Measurements from ENCODE around the gene TRIM32. TPM values are rescaled to one million over a fixed set of nuclear protein-coding genes. Genes with fewer than 3 reads are reported as not detected.

Gene TRIM32
- total RNA-seq, 4 donors from 2014 or later: 12.6 to 25.8 (median 24.3) TPM

- DNase-seq: no peak
- intact Hi-C loops (cut with DNase I; ENCODE audit: low total_unique reads): no loop called here
- in situ Hi-C loops (cut with MboI; ENCODE audit: low sequenced_read_pairs in 4 of 4): no loop called here
These were observed 34.3 kb downstream of the TRIM32 start for GRCh38 chr9:116721411-116721810.

GRCh38 chr9:116721944-116722343 lies 34.8 kb downstream of the TRIM32 start:
- H3K4me3 ChIP-seq: no peak overlapping the region
- in situ Hi-C loops (cut with MboI; ENCODE audit: low sequenced_read_pairs in 4 of 4): no loop called here

More at GRCh38 chr9:116721411-116721810, 34.3 kb downstream of the TRIM32 start:
- TF ChIP-seq, protein P1, sequence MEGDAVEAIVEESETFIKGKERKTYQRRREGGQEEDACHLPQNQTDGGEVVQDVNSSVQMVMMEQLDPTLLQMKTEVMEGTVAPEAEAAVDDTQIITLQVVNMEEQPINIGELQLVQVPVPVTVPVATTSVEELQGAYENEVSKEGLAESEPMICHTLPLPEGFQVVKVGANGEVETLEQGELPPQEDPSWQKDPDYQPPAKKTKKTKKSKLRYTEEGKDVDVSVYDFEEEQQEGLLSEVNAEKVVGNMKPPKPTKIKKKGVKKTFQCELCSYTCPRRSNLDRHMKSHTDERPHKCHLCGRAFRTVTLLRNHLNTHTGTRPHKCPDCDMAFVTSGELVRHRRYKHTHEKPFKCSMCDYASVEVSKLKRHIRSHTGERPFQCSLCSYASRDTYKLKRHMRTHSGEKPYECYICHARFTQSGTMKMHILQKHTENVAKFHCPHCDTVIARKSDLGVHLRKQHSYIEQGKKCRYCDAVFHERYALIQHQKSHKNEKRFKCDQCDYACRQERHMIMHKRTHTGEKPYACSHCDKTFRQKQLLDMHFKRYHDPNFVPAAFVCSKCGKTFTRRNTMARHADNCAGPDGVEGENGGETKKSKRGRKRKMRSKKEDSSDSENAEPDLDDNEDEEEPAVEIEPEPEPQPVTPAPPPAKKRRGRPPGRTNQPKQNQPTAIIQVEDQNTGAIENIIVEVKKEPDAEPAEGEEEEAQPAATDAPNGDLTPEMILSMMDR (IDR thresholded peaks at IDR 0.05 in 4 of 5, conservative IDR thresholded peaks at IDR 0.05 in 1 of 5): no peak
- TF ChIP-seq POLR2A (IDR thresholded peaks at IDR 0.05): no peak
- no peak for ATAC-seq
- no peaks in the 10 kb centered on the region for H3K9me3 ChIP-seq
- H3K36me3 ChIP-seq: no peaks in the 10 kb centered on the region
- H3K4me3 ChIP-seq: no peak overlapping the region
- H3K4me1 ChIP-seq: peaks cover 0 to 8% of the 10 kb centered on the region in 2 donors
- no peak overlapping the region for H3K27ac ChIP-seq
- H3K27me3 ChIP-seq: no peaks in the 10 kb centered on the region

GRCh38 chr9:116724123-116724522 lies 37.0 kb downstream of the TRIM32 start:
- no peaks in the 10 kb centered on the region for H3K36me3 ChIP-seq
- ATAC-seq (no peak), DNase-seq (no peak)
- in situ Hi-C loops (cut with MboI; ENCODE audit: low sequenced_read_pairs in 4 of 4): no loop called here
- no peaks in the 10 kb centered on the region for H3K9me3 ChIP-seq
- no peaks in the 10 kb centered on the region for H3K27me3 ChIP-seq
- no peak overlapping the region for H3K4me3 ChIP-seq
- no peak overlapping the region for H3K27ac ChIP-seq
- intact Hi-C loops (cut with DNase I; ENCODE audit: low total_unique reads): no loop called here
- H3K4me1 ChIP-seq: no peaks in the 10 kb centered on the region
- TF ChIP-seq POLR2A (IDR thresholded peaks at IDR 0.05): no peak
- TF ChIP-seq, protein P1 (IDR thresholded peaks at IDR 0.05 in 4 of 5, conservative IDR thresholded peaks at IDR 0.05 in 1 of 5): no peak

More at GRCh38 chr9:116721944-116722343, 34.8 kb downstream of the TRIM32 start:
- Histone ChIP-seq H3K9me3 (no peaks in the 10 kb centered on the region), H3K27ac (no peak overlapping the region), H3K36me3 (no peaks in the 10 kb centered on the region), H3K27me3 (no peaks in the 10 kb centered on the region), H3K4me1 (peaks cover 0 to 7% of the 10 kb centered on the region in 2 donors)
- TF ChIP-seq, protein P1 (IDR thresholded peaks at IDR 0.05 in 4 of 5, conservative IDR thresholded peaks at IDR 0.05 in 1 of 5): no peak
- no peak for TF ChIP-seq POLR2A (IDR thresholded peaks at IDR 0.05)
- intact Hi-C loops (cut with DNase I; ENCODE audit: low total_unique reads): no loop called here
- no peak for ATAC-seq
- no peak for DNase-seq

DNA sequence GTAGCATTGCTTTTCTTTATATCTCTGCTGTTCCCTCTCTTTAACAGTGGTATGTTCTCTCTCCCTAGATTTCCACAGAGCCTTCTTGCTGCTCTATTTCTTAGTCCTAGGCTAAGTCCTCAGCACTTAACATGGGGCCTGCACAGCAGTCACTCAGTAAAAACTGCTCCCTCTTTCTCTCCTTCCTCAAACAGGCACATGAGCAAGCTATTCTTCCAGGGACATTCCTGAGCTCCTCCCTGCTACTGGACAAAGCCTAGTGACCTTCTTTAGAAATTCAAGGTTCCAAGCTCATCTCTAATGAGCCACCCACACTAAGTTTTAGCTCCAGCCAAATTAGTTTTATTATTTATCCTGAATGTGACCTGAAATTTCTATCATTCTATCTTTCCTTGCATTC lies 39.5 kb downstream of the TRIM32 start:
- Histone ChIP-seq H3K27ac (no peak overlapping the region), H3K27me3 (no peaks in the 10 kb centered on the region), H3K4me1 (no peaks in the 10 kb centered on the region), H3K4me3 (no peak overlapping the region), H3K36me3 (no peaks in the 10 kb centered on the region), H3K9me3 (no peaks in the 10 kb centered on the region)
- TF ChIP-seq, protein P1 (IDR thresholded peaks at IDR 0.05 in 4 of 5, conservative IDR thresholded peaks at IDR 0.05 in 1 of 5): no peak
- no peak for TF ChIP-seq POLR2A (IDR thresholded peaks at IDR 0.05)
- intact Hi-C loops (cut with DNase I; ENCODE audit: low total_unique reads): no loop called here
- no peak for ATAC-seq
- no peak for DNase-seq
- in situ Hi-C loops (cut with MboI; ENCODE audit: low sequenced_read_pairs in 4 of 4): no loop called here
